WTC11 (cell line): ENCODE data around the gene SNTA1.
"Not testable (repeated sequence)": the region's sequence is repeated elsewhere in the genome, so short reads cannot be mapped to it uniquely, and the experiment has no call there.

Source experiments
- CREB1 ChIP-seq: sonication (generic); formaldehyde crosslinking; IDR thresholded peaks from 2 replicates; pipeline ENCODE4 v1.8.0; 2023; ENCODE audit warnings: mild to moderate bottlenecking, missing genetic modification reagents
- CTCF ChIP-seq: fragments of 200-600 bp; IDR thresholded peaks from 2 replicates; pipeline ENCODE4 v1.8.0; 2022; ENCODE audit warnings: antibody characterized with exemption
- HMGXB4 ChIP-seq: sonication (generic); formaldehyde crosslinking; IDR thresholded peaks from 2 replicates; pipeline ENCODE4 v1.8.1; 2023; ENCODE audit warnings: mild to moderate bottlenecking, moderate library complexity, missing genetic modification reagents
- JUN ChIP-seq: sonication (generic); formaldehyde crosslinking; IDR thresholded peaks from 2 replicates; pipeline ENCODE4 v1.8.0; 2023; ENCODE audit warnings: mild to moderate bottlenecking, missing genetic modification reagents
- MYBL2 ChIP-seq: sonication (generic); formaldehyde crosslinking; IDR thresholded peaks from 2 replicates; pipeline ENCODE4 v1.8.1; 2023; ENCODE audit warnings: mild to moderate bottlenecking, moderate library complexity, missing genetic modification reagents
- NFE2L1 ChIP-seq: sonication (generic); formaldehyde crosslinking; IDR thresholded peaks from 2 replicates; pipeline ENCODE4 v1.8.1; 2023; ENCODE audit warnings: missing genetic modification reagents
- RELA ChIP-seq: sonication (generic); formaldehyde crosslinking; IDR thresholded peaks from 2 replicates; pipeline ENCODE4 v1.8.1; 2022; ENCODE audit warnings: missing genetic modification reagents, mild to moderate bottlenecking, borderline replicate concordance
- SMAD4 ChIP-seq: sonication (generic); formaldehyde crosslinking; IDR thresholded peaks from 2 replicates; pipeline ENCODE4 v1.8.0; 2022; ENCODE audit warnings: mild to moderate bottlenecking, missing genetic modification reagents
- ZBTB21 ChIP-seq: sonication (generic); formaldehyde crosslinking; IDR thresholded peaks from 2 replicates; pipeline ENCODE4 v1.8.1; 2023; ENCODE audit warnings: mild to moderate bottlenecking, missing genetic modification reagents, borderline replicate concordance
- ZNF263 ChIP-seq: sonication (generic); formaldehyde crosslinking; IDR thresholded peaks from 2 replicates; pipeline ENCODE4 v1.8.1; 2022; ENCODE audit warnings: low read depth, mild to moderate bottlenecking, moderate library complexity, missing genetic modification reagents
- TF ChIP-seq, protein P1 (sequence below): sonication (generic); formaldehyde crosslinking; IDR thresholded peaks from 2 replicates; pipeline ENCODE4 v1.8.1; 2023; ENCODE audit warnings: mild to moderate bottlenecking, missing genetic modification reagents, moderate library complexity

GRCh38 chr20:33488661-33489494, 45.3 kb upstream of the SNTA1 start:
- TF ChIP-seq ZNF263 (CRISPR knock-in tag); RELA; CTCF; CREB1 (CRISPR knock-in tag); NFE2L1 (CRISPR knock-in tag); JUN (CRISPR knock-in tag); HMGXB4; MYBL2 (CRISPR knock-in tag); SMAD4 (CRISPR knock-in tag); ZBTB21 (CRISPR knock-in tag): not testable (repeated sequence)
- TF ChIP-seq, protein P1, sequence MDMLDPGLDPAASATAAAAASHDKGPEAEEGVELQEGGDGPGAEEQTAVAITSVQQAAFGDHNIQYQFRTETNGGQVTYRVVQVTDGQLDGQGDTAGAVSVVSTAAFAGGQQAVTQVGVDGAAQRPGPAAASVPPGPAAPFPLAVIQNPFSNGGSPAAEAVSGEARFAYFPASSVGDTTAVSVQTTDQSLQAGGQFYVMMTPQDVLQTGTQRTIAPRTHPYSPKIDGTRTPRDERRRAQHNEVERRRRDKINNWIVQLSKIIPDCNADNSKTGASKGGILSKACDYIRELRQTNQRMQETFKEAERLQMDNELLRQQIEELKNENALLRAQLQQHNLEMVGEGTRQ (CRISPR knock-in tag): not testable (repeated sequence)
